ENCODE data around the gene AMT.

The AMT gene, protein sequence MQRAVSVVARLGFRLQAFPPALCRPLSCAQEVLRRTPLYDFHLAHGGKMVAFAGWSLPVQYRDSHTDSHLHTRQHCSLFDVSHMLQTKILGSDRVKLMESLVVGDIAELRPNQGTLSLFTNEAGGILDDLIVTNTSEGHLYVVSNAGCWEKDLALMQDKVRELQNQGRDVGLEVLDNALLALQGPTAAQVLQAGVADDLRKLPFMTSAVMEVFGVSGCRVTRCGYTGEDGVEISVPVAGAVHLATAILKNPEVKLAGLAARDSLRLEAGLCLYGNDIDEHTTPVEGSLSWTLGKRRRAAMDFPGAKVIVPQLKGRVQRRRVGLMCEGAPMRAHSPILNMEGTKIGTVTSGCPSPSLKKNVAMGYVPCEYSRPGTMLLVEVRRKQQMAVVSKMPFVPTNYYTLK

DNA sequence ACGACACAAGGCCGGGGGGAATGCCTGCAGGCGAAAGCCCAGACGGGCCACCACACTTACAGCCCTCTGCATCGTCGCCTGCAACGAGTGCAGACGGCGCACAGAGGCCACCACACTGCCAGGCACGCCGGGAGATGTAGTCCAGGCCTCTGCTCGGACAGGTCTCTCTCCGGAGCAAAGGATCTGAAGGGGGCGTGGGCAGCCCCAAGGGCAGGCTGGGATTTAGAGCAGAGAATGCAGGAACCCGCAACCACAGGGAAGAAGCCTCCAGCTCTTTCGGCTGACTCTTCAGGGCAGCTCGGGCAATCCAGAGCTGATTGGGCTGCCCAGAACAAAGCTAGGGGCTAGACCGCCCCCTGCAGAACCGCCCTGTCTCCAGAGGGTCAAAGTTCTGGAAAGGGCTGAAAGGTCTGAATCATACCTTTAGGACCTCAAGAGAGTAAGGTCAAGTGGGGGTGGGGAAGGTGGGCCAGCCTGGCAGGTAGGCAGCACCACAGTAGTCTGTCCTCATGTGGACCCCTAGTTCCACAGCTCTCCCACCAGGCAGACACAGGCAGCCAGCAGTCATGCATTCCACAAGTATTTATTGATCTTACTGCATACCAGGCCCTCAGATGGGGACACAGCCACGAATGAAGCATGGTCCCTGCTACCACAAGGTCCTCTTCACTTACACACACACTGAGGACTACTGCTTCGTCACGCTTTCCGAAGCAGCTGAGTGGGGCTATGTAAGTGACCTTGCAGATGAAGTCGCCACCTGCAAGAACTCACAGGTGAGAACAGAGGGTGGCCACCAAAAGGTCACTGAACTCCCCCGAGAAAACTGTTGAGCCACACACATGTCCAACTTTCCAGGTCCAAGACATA lies at the start of gene AMT:
Gene AMT (minus strand): TSS at position 95 of the 870 bp plus-strand sequence. CDS start 23 bp downstream, at position 72.
- peaks cover 7 to 13% of the 10 kb centered on the region in 2 donors for H3K4me1 ChIP-seq (ENCODE audit: control insufficient read depth in 2 of 2, insufficient read depth in 2 of 2, low read length in 2 of 2)
- H3K27ac ChIP-seq (ENCODE audit: low read depth in 2 of 2, low read length in 2 of 2): peak within 1 kb of the TSS; percentile 18 to 56
- no peaks in the 10 kb centered on the region for H3K9me3 ChIP-seq (ENCODE audit: control insufficient read depth in 2 of 2, low read length in 2 of 2)
- H3K9ac ChIP-seq (ENCODE audit: low read depth in 1 of 2, low read length in 2 of 2): peak within 1 kb of the TSS; percentile 27 to 65
- H3K27me3 ChIP-seq (ENCODE audit: control insufficient read depth in 2 of 2, insufficient read depth in 2 of 2, low read length in 2 of 2): no peaks in the 10 kb centered on the region
- H3K4me3 ChIP-seq (ENCODE audit: low read length in 2 of 2): peak within 1 kb of the TSS; percentile 65 to 77
- peaks cover 0 to 26% of the 10 kb centered on the region in 2 donors for H3K36me3 ChIP-seq (ENCODE audit: control insufficient read depth in 2 of 2, insufficient read depth in 2 of 2, low read length in 2 of 2)

DNA sequence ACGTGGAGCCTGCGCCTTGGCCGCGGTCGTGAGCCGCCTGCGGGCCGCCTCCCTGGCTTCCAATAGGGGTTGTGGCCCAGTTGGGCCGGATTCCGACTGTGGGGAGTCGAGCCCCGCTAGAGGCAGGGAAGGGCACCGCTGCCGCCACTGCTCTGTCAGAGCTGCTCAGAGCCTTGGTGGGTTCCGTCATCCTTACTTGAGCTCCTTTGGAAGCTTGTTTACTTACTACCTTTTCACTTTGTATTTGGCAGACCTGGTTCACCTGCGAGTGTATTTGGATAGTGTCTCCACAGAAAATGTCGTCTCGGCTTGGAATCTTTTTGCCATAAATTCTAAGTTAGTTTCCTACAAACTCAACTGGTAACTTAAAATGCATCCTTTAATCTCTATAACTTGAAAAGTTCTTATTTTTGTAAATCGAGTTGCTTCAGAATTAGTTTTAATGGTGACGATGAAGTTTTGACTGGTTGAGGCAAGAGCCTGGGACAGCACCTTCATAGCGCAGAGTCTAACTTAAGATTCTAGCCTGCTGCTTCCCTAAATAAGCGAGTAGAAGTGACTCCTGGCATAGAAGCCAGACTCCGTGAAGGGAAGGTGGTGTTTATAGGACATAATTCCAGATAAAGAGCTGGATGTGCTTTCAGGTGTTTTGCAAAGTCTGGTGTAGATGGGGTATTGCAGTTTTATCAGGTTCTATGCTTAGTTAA lies 48.6 kb upstream of the AMT start:
- Histone ChIP-seq H3K9me3 (ENCODE audit: control insufficient read depth in 2 of 2, low read length in 2 of 2) (no peaks in the 10 kb centered on the region), H3K4me1 (ENCODE audit: control insufficient read depth in 2 of 2, insufficient read depth in 2 of 2, low read length in 2 of 2) (peaks cover 19 to 21% of the 10 kb centered on the region in 2 donors), H3K27me3 (ENCODE audit: control insufficient read depth in 2 of 2, insufficient read depth in 2 of 2, low read length in 2 of 2) (no peaks in the 10 kb centered on the region), H3K9ac (ENCODE audit: low read depth in 1 of 2, low read length in 2 of 2) (peak overlapping the region; percentile 89 to 94), H3K36me3 (ENCODE audit: control insufficient read depth in 2 of 2, insufficient read depth in 2 of 2, low read length in 2 of 2) (no peaks in the 10 kb centered on the region), H3K27ac (ENCODE audit: low read depth in 2 of 2, low read length in 2 of 2) (peak overlapping the region; percentile 98 to 99), H3K4me3 (ENCODE audit: low read length in 2 of 2) (peak overlapping the region; percentile 75 to 87)

DNA sequence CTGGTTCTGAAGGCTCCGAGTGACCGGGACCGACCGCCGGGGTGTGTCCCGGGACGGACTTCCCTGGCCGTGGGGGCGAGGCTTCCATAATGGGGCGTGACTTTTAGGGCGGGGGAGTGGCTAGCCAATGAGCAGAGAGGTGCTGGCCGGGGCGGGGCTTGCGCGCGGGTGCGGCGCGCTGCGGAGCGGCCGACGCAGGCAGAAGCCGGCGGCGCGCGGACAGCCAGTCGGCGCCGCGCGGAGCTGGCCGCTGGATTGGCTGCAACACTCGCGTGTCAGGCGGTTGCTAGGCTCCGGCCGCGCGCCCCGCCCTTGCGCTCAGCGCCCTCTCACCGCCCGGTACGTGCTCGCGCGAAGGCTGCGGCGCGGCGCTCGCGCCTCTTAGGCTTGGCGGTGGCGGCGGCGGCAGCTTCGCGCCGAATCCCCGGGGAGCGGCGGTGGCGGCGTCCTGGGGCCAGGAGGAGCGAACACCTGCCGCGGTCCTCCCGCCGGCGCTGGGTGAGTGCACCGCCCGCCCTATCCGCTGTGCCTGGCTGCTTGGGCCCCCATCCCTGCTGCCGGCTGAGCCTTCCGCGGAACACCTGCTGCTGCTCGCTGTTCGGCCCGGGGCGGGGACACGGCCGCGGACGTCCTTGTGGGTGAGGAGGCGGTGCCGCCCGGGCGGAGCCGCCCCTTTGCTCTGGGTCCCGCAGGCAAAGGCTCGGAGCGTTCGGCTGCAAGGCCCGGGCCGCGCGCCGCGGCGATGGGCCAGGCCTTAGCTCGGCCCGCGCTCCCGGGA lies 47.9 kb upstream of the AMT start, which contains the start of gene DAG1:
Gene DAG1 (plus strand): TSS at position 332 of the 778 bp plus-strand sequence. CDS start 40,268 bp downstream, outside the sequence.
- H3K27me3 ChIP-seq (ENCODE audit: control insufficient read depth in 2 of 2, insufficient read depth in 2 of 2, low read length in 2 of 2): no peaks in the 10 kb centered on the region
- H3K9ac ChIP-seq (ENCODE audit: low read depth in 1 of 2, low read length in 2 of 2): peak within 1 kb of the TSS; percentile 94 to 98
- H3K36me3 ChIP-seq (ENCODE audit: control insufficient read depth in 2 of 2, insufficient read depth in 2 of 2, low read length in 2 of 2): no peaks in the 10 kb centered on the region
- peak within 1 kb of the TSS; percentile 98 to 99 for H3K27ac ChIP-seq (ENCODE audit: low read depth in 2 of 2, low read length in 2 of 2)
- no peaks in the 10 kb centered on the region for H3K9me3 ChIP-seq (ENCODE audit: control insufficient read depth in 2 of 2, low read length in 2 of 2)
- peak within 1 kb of the TSS; percentile 75 to 87 for H3K4me3 ChIP-seq (ENCODE audit: low read length in 2 of 2)
- peaks cover 19 to 21% of the 10 kb centered on the region in 2 donors for H3K4me1 ChIP-seq (ENCODE audit: control insufficient read depth in 2 of 2, insufficient read depth in 2 of 2, low read length in 2 of 2)

DNA sequence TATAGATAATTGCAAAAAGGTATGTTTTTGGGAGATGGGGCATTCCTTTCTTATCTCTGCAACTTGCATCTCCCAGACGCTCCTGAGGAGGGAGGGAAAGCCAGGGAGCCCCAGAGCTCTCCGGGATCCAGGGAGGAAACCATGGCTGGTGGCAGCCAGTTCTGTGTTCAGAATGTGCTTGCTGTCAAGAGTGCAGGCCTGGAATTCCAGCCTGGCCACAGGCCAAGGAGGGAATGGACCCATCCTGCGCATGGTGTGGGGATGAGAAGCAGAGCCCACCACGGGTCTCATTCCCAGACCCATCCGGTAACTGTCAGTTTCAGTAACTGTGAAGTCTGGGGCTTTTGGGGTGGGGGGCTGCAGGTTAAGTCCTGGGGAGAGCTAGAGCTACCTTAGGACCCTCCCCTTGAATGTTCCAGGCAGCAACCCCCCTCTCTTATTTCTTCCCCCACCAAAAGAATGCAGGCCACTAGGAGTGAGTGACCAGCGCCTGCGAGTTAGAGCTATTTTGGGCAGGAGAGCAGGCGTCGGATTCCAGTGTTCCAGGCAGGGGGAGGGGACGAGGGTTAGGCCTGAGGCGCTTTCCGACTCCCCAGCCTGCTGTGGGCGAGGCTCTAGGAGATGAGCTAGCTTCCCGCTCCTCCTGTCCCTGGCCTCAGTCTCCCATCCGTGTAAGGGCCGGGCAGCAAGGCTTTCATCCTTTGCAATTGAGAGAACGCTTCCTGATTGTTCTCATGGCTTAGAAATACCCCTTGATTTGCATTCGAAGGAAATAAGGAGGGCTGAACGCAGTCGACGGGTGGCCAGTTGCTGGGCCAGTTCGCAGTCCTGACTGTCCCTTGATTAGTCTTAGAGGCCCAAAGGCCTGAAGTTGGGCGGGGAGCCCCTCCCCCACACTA lies 47.0 kb upstream of the AMT start:
- no peaks in the 10 kb centered on the region for H3K36me3 ChIP-seq (ENCODE audit: control insufficient read depth in 2 of 2, insufficient read depth in 2 of 2, low read length in 2 of 2)
- peak overlapping the region; percentile 65 to 87 for H3K4me3 ChIP-seq (ENCODE audit: low read length in 2 of 2)
- H3K9me3 ChIP-seq (ENCODE audit: control insufficient read depth in 2 of 2, low read length in 2 of 2): no peaks in the 10 kb centered on the region
- H3K27ac ChIP-seq (ENCODE audit: low read depth in 2 of 2, low read length in 2 of 2): peak overlapping the region; percentile 97 to 98
- no peaks in the 10 kb centered on the region for H3K27me3 ChIP-seq (ENCODE audit: control insufficient read depth in 2 of 2, insufficient read depth in 2 of 2, low read length in 2 of 2)
- H3K9ac ChIP-seq (ENCODE audit: low read depth in 1 of 2, low read length in 2 of 2): peak overlapping the region; percentile 86 to 98
- H3K4me1 ChIP-seq (ENCODE audit: control insufficient read depth in 2 of 2, insufficient read depth in 2 of 2, low read length in 2 of 2): peaks cover 19 to 21% of the 10 kb centered on the region in 2 donors

GRCh38 chr3:49466085-49466484 lies 43.8 kb upstream of the AMT start:
- Histone ChIP-seq H3K36me3 (ENCODE audit: control insufficient read depth in 2 of 2, insufficient read depth in 2 of 2, low read length in 2 of 2) (no peaks in the 10 kb centered on the region), H3K4me1 (ENCODE audit: control insufficient read depth in 2 of 2, insufficient read depth in 2 of 2, low read length in 2 of 2) (peaks cover 11 to 14% of the 10 kb centered on the region in 2 donors), H3K9ac (ENCODE audit: low read depth in 1 of 2, low read length in 2 of 2) (no peak overlapping the region), H3K27ac (ENCODE audit: low read depth in 2 of 2, low read length in 2 of 2) (no peak overlapping the region), H3K27me3 (ENCODE audit: control insufficient read depth in 2 of 2, insufficient read depth in 2 of 2, low read length in 2 of 2) (no peaks in the 10 kb centered on the region), H3K4me3 (ENCODE audit: low read length in 2 of 2) (no peak overlapping the region), H3K9me3 (ENCODE audit: control insufficient read depth in 2 of 2, low read length in 2 of 2) (no peaks in the 10 kb centered on the region)

DNA sequence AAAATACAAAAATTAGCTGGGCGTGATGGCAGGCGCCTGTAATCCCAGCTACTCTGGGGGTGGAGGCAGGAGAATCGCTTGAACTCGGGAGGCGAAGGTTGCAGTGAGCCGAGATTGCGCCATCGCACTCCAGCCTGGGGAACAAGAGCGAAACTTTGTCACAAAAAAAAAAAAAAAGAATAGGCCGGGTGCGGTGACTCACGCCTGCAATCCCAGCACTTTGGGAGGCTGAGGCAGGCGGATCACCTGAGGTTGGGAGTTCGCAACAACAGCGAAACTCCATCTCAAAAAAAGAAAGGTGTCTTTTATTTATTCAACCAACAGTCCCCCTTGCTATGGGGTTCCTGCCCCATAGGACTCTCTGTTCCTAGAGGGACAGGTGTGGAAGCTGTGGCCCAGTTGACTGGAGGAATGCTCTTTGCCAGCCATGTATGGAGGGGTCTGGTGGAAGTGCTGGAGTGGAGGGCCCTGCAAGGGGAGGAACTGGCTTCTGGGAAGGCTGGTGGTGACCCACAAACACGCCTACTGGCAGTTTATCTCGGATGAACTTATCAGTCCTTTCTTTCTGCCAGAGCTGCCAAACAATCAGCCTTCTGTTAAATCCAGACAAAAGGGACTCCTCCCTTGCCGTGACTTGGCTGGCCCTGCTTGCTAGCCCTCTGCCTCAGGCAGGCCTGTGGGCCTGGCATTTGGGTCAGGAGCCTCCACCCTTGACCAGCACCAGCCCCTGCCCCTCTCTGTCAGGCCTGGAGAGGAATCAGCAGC lies 43.2 kb upstream of the AMT start:
- Histone ChIP-seq H3K4me1 (ENCODE audit: control insufficient read depth in 2 of 2, insufficient read depth in 2 of 2, low read length in 2 of 2) (peaks cover 10 to 14% of the 10 kb centered on the region in 2 donors), H3K9me3 (ENCODE audit: control insufficient read depth in 2 of 2, low read length in 2 of 2) (no peaks in the 10 kb centered on the region), H3K36me3 (ENCODE audit: control insufficient read depth in 2 of 2, insufficient read depth in 2 of 2, low read length in 2 of 2) (no peaks in the 10 kb centered on the region), H3K27me3 (ENCODE audit: control insufficient read depth in 2 of 2, insufficient read depth in 2 of 2, low read length in 2 of 2) (no peaks in the 10 kb centered on the region), H3K9ac (ENCODE audit: low read depth in 1 of 2, low read length in 2 of 2) (no peak overlapping the region), H3K4me3 (ENCODE audit: low read length in 2 of 2) (no peak overlapping the region), H3K27ac (ENCODE audit: low read depth in 2 of 2, low read length in 2 of 2) (peak overlapping the region in 1 of 2 donors; percentile 19)

- Histone ChIP-seq H3K27me3 (ENCODE audit: control insufficient read depth in 2 of 2, insufficient read depth in 2 of 2, low read length in 2 of 2) (no peaks in the 10 kb centered on the region), H3K9ac (ENCODE audit: low read depth in 1 of 2, low read length in 2 of 2) (peak overlapping the region in 1 of 2 donors; percentile 16), H3K4me1 (ENCODE audit: control insufficient read depth in 2 of 2, insufficient read depth in 2 of 2, low read length in 2 of 2) (peaks cover 0 to 5% of the 10 kb centered on the region in 2 donors), H3K27ac (ENCODE audit: low read depth in 2 of 2, low read length in 2 of 2) (no peak overlapping the region), H3K36me3 (ENCODE audit: control insufficient read depth in 2 of 2, insufficient read depth in 2 of 2, low read length in 2 of 2) (no peaks in the 10 kb centered on the region), H3K9me3 (ENCODE audit: control insufficient read depth in 2 of 2, low read length in 2 of 2) (no peaks in the 10 kb centered on the region), H3K4me3 (ENCODE audit: low read length in 2 of 2) (no peak overlapping the region)
Measured at GRCh38 chr3:49462222-49462621, 39.9 kb upstream of the AMT start.

DNA sequence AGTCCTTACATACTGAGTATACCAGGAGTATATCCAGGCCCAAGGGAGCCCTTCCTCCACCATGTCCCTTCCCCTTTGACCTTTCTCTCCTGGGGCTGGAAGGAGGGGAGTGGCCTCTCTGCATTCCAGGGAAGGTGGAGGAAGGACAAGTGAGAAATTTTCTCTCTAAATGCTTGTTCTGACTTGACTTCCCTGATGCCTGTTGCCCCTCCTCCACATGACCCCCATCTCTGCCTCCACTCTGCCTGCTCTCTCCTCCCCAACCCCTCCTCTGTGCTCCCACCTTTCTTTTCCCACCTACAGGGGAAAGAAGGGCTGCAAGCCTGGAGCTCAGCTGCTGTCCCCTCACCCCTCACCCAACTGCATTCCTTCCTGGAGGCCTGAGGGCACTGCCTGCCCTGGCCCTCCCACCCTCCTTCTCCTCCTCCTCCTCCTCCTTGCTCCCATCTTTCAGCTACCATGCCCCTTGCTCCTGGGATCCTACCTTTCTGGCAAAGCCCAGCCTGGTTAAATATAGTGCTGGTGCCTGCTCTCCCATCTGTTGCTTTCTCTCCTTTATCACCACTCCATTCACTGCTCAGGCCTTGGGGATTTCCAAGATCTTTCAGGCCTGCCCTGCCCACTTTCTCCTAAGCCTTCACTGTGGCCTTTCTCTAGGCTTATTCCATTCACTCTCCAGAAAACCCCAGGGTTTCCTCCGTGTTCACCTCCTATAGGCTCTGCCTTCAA lies 39.3 kb upstream of the AMT start:
- Histone ChIP-seq H3K36me3 (ENCODE audit: control insufficient read depth in 2 of 2, insufficient read depth in 2 of 2, low read length in 2 of 2) (no peaks in the 10 kb centered on the region), H3K4me3 (ENCODE audit: low read length in 2 of 2) (no peak overlapping the region), H3K9me3 (ENCODE audit: control insufficient read depth in 2 of 2, low read length in 2 of 2) (no peaks in the 10 kb centered on the region), H3K4me1 (ENCODE audit: control insufficient read depth in 2 of 2, insufficient read depth in 2 of 2, low read length in 2 of 2) (peaks cover 0 to 5% of the 10 kb centered on the region in 2 donors), H3K27me3 (ENCODE audit: control insufficient read depth in 2 of 2, insufficient read depth in 2 of 2, low read length in 2 of 2) (no peaks in the 10 kb centered on the region), H3K9ac (ENCODE audit: low read depth in 1 of 2, low read length in 2 of 2) (peak overlapping the region in 1 of 2 donors; percentile 16), H3K27ac (ENCODE audit: low read depth in 2 of 2, low read length in 2 of 2) (no peak overlapping the region)
